HepG2 (cell line): ENCODE results near the gene ZNF683. TPM values are rescaled to one million over a fixed set of nuclear protein-coding genes. Genes with fewer than 3 reads are reported as not detected.
A peak's percentile ranks its signal among the peaks of the same experiment; 100 is the strongest.

Experiments used
- ATAC-seq: fragments of 200-7000 bp; cut with Tn5 transposase; 3 replicates; pipeline ENCODE4 v1.9.1; 2020; ENCODE audit warnings: mild to moderate bottlenecking, moderate library complexity
- BruUV-seq: library from RNA; stranded (reverse); fragments of 400-500 nt; replicated peaks from 2 replicates; lab custom pipeline; 2021; lab: Mats Ljungman, UMichigan
- CTCF ChIA-PET: fragments of 300-600 bp; formaldehyde crosslinking; extraction: SDS; loops from one replicate; lab custom pipeline; 2021; ENCODE audit warnings: low total read pairs, inconsistent platforms, low intra/inter-chr PET ratio; lab: Yijun Ruan, JAX
- POLR2A ChIA-PET: fragments of 350-600 bp; sonication (Branson Sonifier 250); formaldehyde crosslinking; loops from one replicate; lab custom pipeline; 2020; ENCODE audit warnings: antibody characterized with exemption, inconsistent platforms; lab: Yijun Ruan, JAX
- DNase-seq: peaks from one replicate; pipeline ENCODE4 v3.0.0-alpha.2; 2015; ENCODE audit warnings: low spot score
- FAIRE-seq: peaks from 3 replicates; lab custom pipeline; 2011; peaks lifted over from hg19 to GRCh38; lab: Jason Lieb, UNC
- H2AFZ ChIP-seq: one replicate; pipeline ENCODE4 v1.6.1; 2011; ENCODE audit warnings: low read length, inconsistent platforms
- H3K27ac ChIP-seq: fragments of 300-600 bp; 3 replicates; pipeline ENCODE4 v1.8.0; 2011; ENCODE audit warnings: mixed run types, mild to moderate bottlenecking, mixed read lengths, low read length, inconsistent platforms; ENCODE audit not compliant: insufficient read depth; ENCODE audit errors: extremely low read length
- H3K27me3 ChIP-seq, 2 experiments: fragments of 200-600 bp in 1 of 2; 2 replicates in 1 of 2; 3 replicates in 1 of 2; pipeline versions ENCODE4 v1.6.0 to v1.8.0; 2011; ENCODE audit warnings: low read length in 2 of 2, mild to moderate bottlenecking in 2 of 2, moderate library complexity in 2 of 2, inconsistent platforms in 1 of 2; ENCODE audit not compliant: insufficient read depth in 2 of 2, control insufficient read depth in 1 of 2
- H3K36me3 ChIP-seq, 2 experiments: fragments of 200-600 bp in 1 of 2; replicated peaks in 1 of 2; 2 replicates in 1 of 2; 3 replicates in 1 of 2; pipeline versions ENCODE4 v1.5.1 to v1.8.0; 2011; ENCODE audit warnings: low read length in 2 of 2, inconsistent platforms in 1 of 2; ENCODE audit not compliant: insufficient read depth in 2 of 2, control insufficient read depth in 1 of 2
- H3K4me1 ChIP-seq: 2 replicates; pipeline ENCODE4 v1.5.1; 2012; ENCODE audit warnings: low read length, inconsistent platforms; ENCODE audit not compliant: insufficient read depth
- H3K4me2 ChIP-seq: 2 replicates; pipeline ENCODE4 v1.6.0; 2011; ENCODE audit warnings: low read depth, low read length, inconsistent platforms
- H3K4me3 ChIP-seq, 3 experiments: fragments of 200-600 bp in 1 of 3; sonication (generic), shearing (Covaris generic) in 1 of 3; replicated peaks in 1 of 3; 2 replicates each; pipeline ENCODE4 v1.5.1; 2011 to 2016; ENCODE audit warnings: low read length in 3 of 3, inconsistent platforms in 2 of 3, low read depth in 2 of 3, mild to moderate bottlenecking in 2 of 3, control low read depth in 1 of 3, mixed read lengths in 1 of 3; ENCODE audit not compliant: insufficient read depth in 1 of 3
- H3K79me2 ChIP-seq: one replicate; pipeline ENCODE4 v1.6.1; 2011; ENCODE audit warnings: low read length, inconsistent platforms; ENCODE audit not compliant: insufficient read depth
- H3K9ac ChIP-seq: 2 replicates; pipeline ENCODE4 v1.6.0; 2011; ENCODE audit warnings: mild to moderate bottlenecking, low read depth, low read length, inconsistent platforms; ENCODE audit not compliant: insufficient read depth
- H3K9me3 ChIP-seq: 2 replicates; pipeline ENCODE4 v1.5.1; 2012; ENCODE audit warnings: mild to moderate bottlenecking, low read length
- H4K20me1 ChIP-seq: 2 replicates; pipeline ENCODE4 v1.6.0; 2011; ENCODE audit warnings: inconsistent platforms, mild to moderate bottlenecking, low read length, moderate library complexity; ENCODE audit not compliant: insufficient read depth
- EZH2 ChIP-seq: conservative IDR thresholded peaks from 2 replicates; pipeline ENCODE4 v1.6.1; 2012; ENCODE audit warnings: mild to moderate bottlenecking, low read depth, low read length, moderate library complexity
- GABPA ChIP-seq, 2 experiments: IDR thresholded peaks; 2 replicates each; pipeline ENCODE4 v1.6.1; 2011 to 2016; ENCODE audit warnings: low read depth in 2 of 2, low read length in 1 of 2, missing biosample characterization in 1 of 2, missing genetic modification characterization in 1 of 2
- GABPB1 ChIP-seq: IDR thresholded peaks from 2 replicates; pipeline ENCODE4 v1.6.1; 2016; ENCODE audit warnings: mild to moderate bottlenecking, missing genetic modification reagents, moderate library complexity, missing compliant biosample characterization
- whole genome bisulfite sequencing: methylation state at CpG from one replicate; pipeline ENCODE4 v1.1.6; 2017; ENCODE audit warnings: low lambda C conversion rate; 5-methylcytosine and 5-hydroxymethylcytosine counted together
- in situ Hi-C: cut with HindIII; loops from 2 replicates; pipeline ENCODE4 v1.10.0; 2017; ENCODE audit warnings: low pct_unique_long_range_greater_than_20kb; ENCODE audit not compliant: extremely low pct_ligation_motif_present
- intact Hi-C: fragments of 100-400 bp; cut with micrococcal nuclease; formaldehyde crosslinking; loops from one replicate; pipeline ENCODE4 v1.10.0; 2022; ENCODE audit not compliant: unreplicated experiment
- polyA plus RNA-seq, 8 experiments: library from polyadenylated mRNA; depleted of rRNA in 3 of 8; stranded (reverse) in 7 of 8; unstranded in 1 of 8; fragments of >200 nt; fragmentation: Illumina TruSeq in 4 of 8; extraction: Trizol in 4 of 8; gene quantifications; 2 replicates each; pipeline versions ENCODE4 v1.2.1 to v1.2.3, GENCODE V29; 2011 to 2016; ENCODE audit warnings: low read depth in 4 of 8, missing spikeins in 1 of 8, mixed read lengths in 1 of 8; ENCODE audit not compliant: insufficient read depth in 1 of 8
- total RNA-seq, 5 experiments: library from RNA; depleted of rRNA; stranded (reverse); fragments of >200 nt; fragmentation: Illumina TruSeq; extraction: Trizol; gene quantifications; 2 replicates each; pipeline ENCODE4 v1.2.3, GENCODE V29; 2016; ENCODE audit warnings: low read depth in 1 of 5
- TF ChIP-seq, protein P1 (sequence below): fragments of 450-650 bp; IDR thresholded peaks from 2 replicates; pipeline ENCODE4 v1.6.1; 2016
- TF ChIP-seq, protein P2 (sequence below), 2 experiments: IDR thresholded peaks; 2 replicates each; pipeline ENCODE4 v1.6.1; 2011 to 2012; ENCODE audit warnings: low read length in 2 of 2, borderline replicate concordance in 1 of 2, low read depth in 1 of 2, mild to moderate bottlenecking in 1 of 2, moderate library complexity in 1 of 2
- TF ChIP-seq, protein P3 (sequence below): sonication (generic); formaldehyde crosslinking; IDR thresholded peaks from 2 replicates; pipeline ENCODE4 v1.5.0; 2020; ENCODE audit warnings: mild to moderate bottlenecking, missing genetic modification reagents

ZNF683 gene
- total and polyA plus RNA-seq, 2 of the 13 experiments (the other 11 are each of a cell fraction or from before 2014, with no cell fraction given): not detected

DNA sequence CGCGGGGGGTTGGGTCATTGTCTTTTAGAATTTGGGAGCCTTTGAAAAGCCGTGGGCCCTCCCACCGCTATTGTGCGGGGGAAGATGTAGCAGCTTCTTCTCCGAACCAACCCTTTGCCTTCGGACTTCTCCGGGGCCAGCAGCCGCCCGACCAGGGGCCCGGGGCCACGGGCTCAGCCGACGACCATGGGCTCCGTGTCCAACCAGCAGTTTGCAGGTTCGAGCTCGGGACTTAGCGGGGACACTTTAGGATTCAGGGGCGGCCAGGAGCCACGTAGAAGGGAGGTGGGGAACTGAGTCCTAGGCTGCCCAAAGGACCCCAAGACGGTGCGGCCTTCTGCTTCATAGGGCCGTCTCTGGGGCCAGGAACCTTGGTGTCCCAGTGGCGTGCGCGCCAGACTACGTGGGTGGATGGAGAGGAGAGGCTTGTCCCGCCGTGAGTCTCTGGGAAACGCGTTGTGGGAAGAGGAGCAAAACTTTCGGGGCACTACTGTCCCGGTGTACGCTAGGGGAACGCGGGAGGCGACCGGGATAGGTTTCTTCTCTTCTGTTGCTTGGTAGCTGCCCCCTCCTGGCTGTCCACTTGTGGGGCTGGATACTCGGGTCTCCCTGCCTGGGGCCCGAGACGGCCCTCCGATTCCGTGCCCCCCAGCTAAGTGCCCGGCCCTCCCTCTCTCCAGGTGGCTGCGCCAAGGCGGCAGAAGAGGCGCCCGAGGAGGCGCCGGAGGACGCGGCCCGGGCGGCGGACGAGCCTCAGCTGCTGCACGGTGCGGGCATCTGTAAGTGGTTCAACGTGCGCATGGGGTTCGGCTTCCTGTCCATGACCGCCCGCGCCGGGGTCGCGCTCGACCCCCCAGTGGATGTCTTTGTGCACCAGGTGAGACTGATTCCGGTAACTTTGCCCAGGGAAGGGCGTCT, 38.4 kb upstream of the ZNF683 start, which contains the start of gene LIN28A:
LIN28A (plus strand) TSS at position 112 of the 918 bp plus-strand sequence; CDS start at position 187, 75 bp downstream.
- no peaks in the 10 kb centered on the region for H3K9me3 ChIP-seq
- ChIA-PET CTCF (no interaction called here), POLR2A (interaction anchor here (0.8 kb wide), 1 partner anchor 21 kb away, joined by 3 read pairs; the partner anchor contains the start of gene DHDDS)
- DNase-seq (no peak), FAIRE-seq (no peak), ATAC-seq (peak; percentile 45)
- no peaks in the 10 kb centered on the region for H3K36me3 ChIP-seq
- in situ Hi-C loops (no loop called here), intact Hi-C loops (no loop called here)
- H4K20me1 ChIP-seq: no peaks in the 10 kb centered on the region
- no peak within 1 kb of the TSS for H2AFZ ChIP-seq
- 45% methylated on average over 32 of the region's 70 CpGs for WGBS
- peak within 1 kb of the TSS; percentile 57; the same call in 1 of the 2 replicates for H3K4me2 ChIP-seq
- no peaks in the 10 kb centered on the region for H3K79me2 ChIP-seq
- TF ChIP-seq, protein P1, sequence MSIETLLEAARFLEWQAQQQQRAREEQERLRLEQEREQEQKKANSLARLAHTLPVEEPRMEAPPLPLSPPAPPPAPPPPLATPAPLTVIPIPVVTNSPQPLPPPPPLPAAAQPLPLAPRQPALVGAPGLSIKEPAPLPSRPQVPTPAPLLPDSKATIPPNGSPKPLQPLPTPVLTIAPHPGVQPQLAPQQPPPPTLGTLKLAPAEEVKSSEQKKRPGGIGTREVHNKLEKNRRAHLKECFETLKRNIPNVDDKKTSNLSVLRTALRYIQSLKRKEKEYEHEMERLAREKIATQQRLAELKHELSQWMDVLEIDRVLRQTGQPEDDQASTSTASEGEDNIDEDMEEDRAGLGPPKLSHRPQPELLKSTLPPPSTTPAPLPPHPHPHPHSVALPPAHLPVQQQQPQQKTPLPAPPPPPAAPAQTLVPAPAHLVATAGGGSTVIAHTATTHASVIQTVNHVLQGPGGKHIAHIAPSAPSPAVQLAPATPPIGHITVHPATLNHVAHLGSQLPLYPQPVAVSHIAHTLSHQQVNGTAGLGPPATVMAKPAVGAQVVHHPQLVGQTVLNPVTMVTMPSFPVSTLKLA: no peak
- peak; percentile 87; the same call in 1 of the 2 replicates for TF ChIP-seq EZH2
- no peak within 1 kb of the TSS; a peak in 1 of 6 replicates for H3K4me3 ChIP-seq
- peaks cover 17% of the 10 kb centered on the region for H3K4me1 ChIP-seq
- BruUV-seq: no TSS peak
- H3K9ac ChIP-seq: no peak within 1 kb of the TSS
- no peak within 1 kb of the TSS for H3K27ac ChIP-seq
- H3K27me3 ChIP-seq: peaks cover 7 to 32% of the 10 kb centered on the region in 2 experiments; a peak in 4 of 5 replicates

DNA sequence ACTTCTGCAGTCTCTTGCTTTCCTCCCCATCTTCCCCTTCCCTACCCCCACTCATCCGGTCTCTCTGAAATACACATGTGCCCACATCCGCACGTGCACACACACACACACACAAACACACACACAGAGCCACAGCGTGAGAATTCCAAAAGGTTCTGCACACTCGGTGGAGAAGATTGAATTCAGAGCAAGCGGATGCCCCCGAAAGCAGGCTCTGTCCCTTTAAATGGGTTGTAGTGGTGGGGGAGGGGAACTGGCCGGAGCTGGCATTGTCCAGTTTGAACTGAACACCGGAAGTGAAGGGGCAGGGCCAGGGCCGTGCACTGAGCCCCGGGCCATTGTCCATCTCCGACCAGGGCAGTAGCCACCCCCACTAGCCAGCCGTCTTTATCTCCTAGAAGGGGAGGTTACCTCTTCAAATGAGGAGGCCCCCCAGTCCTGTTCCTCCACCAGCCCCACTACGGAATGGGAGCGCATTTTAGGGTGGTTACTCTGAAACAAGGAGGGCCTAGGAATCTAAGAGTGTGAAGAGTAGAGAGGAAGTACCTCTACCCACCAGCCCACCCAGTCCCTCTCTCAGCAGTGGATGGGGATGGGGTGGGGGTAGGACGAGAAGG, 36.7 kb upstream of the ZNF683 start:
- peaks cover 17% of the 10 kb centered on the region for H3K4me1 ChIP-seq
- 24% methylated on average over 14 of the region's 16 CpGs for WGBS
- DNase-seq (no peak), ATAC-seq (peak; percentile 56), FAIRE-seq (no peak)
- no peaks in the 10 kb centered on the region for H3K79me2 ChIP-seq
- BruUV-seq: no TSS peak
- ChIA-PET CTCF (no interaction called here), POLR2A (no interaction called here)
- H3K4me2 ChIP-seq: peak overlapping the region; percentile 57
- in situ Hi-C loops: no loop called here
- H4K20me1 ChIP-seq: no peaks in the 10 kb centered on the region
- H3K27me3 ChIP-seq: peaks cover 7 to 32% of the 10 kb centered on the region in 2 experiments; a peak in 4 of 5 replicates
- H3K4me3 ChIP-seq: peak overlapping the region in 1 of 3 experiments; percentile 40; a peak in 2 of 6 replicates
- H3K9me3 ChIP-seq: no peaks in the 10 kb centered on the region
- H3K9ac ChIP-seq: no peak overlapping the region
- intact Hi-C loops: no loop called here
- no peak overlapping the region for H2AFZ ChIP-seq
- H3K36me3 ChIP-seq: no peaks in the 10 kb centered on the region
- H3K27ac ChIP-seq: no peak overlapping the region
- TF ChIP-seq GABPA (IDR thresholded peaks at IDR 0.05; ENCODE audit: low read depth, low read length) (no peak), GABPA (CRISPR knock-in tag; IDR thresholded peaks at IDR 0.05; ENCODE audit: low read depth) (peak; percentile 61), GABPB1 (CRISPR knock-in tag) (peak; percentile 37)
- TF ChIP-seq, protein P2, sequence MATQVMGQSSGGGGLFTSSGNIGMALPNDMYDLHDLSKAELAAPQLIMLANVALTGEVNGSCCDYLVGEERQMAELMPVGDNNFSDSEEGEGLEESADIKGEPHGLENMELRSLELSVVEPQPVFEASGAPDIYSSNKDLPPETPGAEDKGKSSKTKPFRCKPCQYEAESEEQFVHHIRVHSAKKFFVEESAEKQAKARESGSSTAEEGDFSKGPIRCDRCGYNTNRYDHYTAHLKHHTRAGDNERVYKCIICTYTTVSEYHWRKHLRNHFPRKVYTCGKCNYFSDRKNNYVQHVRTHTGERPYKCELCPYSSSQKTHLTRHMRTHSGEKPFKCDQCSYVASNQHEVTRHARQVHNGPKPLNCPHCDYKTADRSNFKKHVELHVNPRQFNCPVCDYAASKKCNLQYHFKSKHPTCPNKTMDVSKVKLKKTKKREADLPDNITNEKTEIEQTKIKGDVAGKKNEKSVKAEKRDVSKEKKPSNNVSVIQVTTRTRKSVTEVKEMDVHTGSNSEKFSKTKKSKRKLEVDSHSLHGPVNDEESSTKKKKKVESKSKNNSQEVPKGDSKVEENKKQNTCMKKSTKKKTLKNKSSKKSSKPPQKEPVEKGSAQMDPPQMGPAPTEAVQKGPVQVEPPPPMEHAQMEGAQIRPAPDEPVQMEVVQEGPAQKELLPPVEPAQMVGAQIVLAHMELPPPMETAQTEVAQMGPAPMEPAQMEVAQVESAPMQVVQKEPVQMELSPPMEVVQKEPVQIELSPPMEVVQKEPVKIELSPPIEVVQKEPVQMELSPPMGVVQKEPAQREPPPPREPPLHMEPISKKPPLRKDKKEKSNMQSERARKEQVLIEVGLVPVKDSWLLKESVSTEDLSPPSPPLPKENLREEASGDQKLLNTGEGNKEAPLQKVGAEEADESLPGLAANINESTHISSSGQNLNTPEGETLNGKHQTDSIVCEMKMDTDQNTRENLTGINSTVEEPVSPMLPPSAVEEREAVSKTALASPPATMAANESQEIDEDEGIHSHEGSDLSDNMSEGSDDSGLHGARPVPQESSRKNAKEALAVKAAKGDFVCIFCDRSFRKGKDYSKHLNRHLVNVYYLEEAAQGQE (IDR thresholded peaks at IDR 0.05; ENCODE audit: borderline replicate concordance in 1 of 2, low read depth in 1 of 2, low read length in 2 of 2): peak in 1 of 2 experiments; percentile 17; a peak in 2 of 4 replicates
- TF ChIP-seq, protein P3, sequence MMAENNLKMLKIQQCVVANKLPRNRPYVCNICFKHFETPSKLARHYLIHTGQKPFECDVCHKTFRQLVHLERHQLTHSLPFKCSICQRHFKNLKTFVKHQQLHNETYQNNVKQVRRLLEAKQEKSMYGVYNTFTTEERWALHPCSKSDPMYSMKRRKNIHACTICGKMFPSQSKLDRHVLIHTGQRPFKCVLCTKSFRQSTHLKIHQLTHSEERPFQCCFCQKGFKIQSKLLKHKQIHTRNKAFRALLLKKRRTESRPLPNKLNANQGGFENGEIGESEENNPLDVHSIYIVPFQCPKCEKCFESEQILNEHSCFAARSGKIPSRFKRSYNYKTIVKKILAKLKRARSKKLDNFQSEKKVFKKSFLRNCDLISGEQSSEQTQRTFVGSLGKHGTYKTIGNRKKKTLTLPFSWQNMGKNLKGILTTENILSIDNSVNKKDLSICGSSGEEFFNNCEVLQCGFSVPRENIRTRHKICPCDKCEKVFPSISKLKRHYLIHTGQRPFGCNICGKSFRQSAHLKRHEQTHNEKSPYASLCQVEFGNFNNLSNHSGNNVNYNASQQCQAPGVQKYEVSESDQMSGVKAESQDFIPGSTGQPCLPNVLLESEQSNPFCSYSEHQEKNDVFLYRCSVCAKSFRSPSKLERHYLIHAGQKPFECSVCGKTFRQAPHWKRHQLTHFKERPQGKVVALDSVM (CRISPR knock-in tag): no peak
